ENCODE data around the gene BMP6. TPM values are rescaled to one million over a fixed set of nuclear protein-coding genes. Genes with fewer than 3 reads are reported as not detected.
A peak's percentile ranks its signal among the peaks of the same experiment; 100 is the strongest.

BMP6 gene
- total RNA-seq, 1 donor from 2014 or later = 6.6 TPM

DNA sequence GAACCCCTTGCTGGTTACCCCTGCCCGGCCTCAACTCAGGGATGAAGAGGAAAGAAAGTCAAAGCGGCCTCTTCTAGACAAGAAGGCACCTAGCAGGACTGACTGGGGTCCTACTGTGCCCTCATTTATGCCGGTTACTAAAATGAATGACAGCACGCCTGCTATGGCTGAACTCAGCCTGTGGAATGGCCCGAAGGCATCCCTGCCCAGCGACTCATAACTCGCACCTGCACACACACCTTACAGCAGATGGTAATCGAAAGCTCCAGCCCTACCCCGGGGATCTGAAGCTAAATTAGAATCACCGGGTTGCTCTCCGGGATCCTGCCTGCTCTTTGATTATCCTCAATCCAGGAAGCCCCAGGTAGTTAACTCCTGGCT is 185.4 kb downstream of the BMP6 start:
- ATAC-seq (no peak), DNase-seq (no peak)
- Histone ChIP-seq H3K4me1 (peaks cover 36% of the 10 kb centered on the region), H3K4me3 (peak overlapping the region; percentile 65), H3K27ac (peak overlapping the region; percentile 68), H3K9me3 (no peaks in the 10 kb centered on the region), H3K36me3 (no peaks in the 10 kb centered on the region), H3K27me3 (ENCODE audit: low read depth) (no peaks in the 10 kb centered on the region)
- intact Hi-C loops (cut with DNase I) = no loop called here
- TF ChIP-seq, protein P1, sequence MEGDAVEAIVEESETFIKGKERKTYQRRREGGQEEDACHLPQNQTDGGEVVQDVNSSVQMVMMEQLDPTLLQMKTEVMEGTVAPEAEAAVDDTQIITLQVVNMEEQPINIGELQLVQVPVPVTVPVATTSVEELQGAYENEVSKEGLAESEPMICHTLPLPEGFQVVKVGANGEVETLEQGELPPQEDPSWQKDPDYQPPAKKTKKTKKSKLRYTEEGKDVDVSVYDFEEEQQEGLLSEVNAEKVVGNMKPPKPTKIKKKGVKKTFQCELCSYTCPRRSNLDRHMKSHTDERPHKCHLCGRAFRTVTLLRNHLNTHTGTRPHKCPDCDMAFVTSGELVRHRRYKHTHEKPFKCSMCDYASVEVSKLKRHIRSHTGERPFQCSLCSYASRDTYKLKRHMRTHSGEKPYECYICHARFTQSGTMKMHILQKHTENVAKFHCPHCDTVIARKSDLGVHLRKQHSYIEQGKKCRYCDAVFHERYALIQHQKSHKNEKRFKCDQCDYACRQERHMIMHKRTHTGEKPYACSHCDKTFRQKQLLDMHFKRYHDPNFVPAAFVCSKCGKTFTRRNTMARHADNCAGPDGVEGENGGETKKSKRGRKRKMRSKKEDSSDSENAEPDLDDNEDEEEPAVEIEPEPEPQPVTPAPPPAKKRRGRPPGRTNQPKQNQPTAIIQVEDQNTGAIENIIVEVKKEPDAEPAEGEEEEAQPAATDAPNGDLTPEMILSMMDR (IDR thresholded peaks at IDR 0.05) = no peak

DNA sequence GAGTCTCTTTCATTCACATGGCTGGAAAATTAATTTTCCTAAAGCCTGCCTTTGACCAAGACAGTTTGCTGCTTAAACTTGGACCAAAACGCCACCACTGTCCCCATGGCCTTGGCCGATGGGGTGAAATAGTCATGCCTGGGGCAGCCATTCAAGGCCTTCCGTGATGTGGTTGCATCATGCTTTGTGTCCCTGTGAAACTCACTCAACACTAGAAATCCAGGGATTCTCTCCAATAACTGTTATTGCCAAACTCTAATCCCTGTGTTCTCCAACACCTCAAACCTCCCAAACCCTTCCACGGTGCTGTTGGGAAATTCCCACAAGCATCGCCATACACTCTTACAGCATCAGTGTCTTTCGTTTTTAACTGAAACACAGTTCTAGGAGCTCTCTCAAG is 186.1 kb downstream of the BMP6 start:
- TF ChIP-seq, protein P1 (IDR thresholded peaks at IDR 0.05) = no peak
- DNase-seq = no peak
- H3K4me1 ChIP-seq = peaks cover 32% of the 10 kb centered on the region
- no peaks in the 10 kb centered on the region for H3K27me3 ChIP-seq (ENCODE audit: low read depth)
- no peaks in the 10 kb centered on the region for H3K9me3 ChIP-seq
- H3K4me3 ChIP-seq = no peak overlapping the region
- intact Hi-C loops (cut with DNase I) = no loop called here
- no peak for ATAC-seq
- no peaks in the 10 kb centered on the region for H3K36me3 ChIP-seq
- no peak overlapping the region for H3K27ac ChIP-seq

DNA sequence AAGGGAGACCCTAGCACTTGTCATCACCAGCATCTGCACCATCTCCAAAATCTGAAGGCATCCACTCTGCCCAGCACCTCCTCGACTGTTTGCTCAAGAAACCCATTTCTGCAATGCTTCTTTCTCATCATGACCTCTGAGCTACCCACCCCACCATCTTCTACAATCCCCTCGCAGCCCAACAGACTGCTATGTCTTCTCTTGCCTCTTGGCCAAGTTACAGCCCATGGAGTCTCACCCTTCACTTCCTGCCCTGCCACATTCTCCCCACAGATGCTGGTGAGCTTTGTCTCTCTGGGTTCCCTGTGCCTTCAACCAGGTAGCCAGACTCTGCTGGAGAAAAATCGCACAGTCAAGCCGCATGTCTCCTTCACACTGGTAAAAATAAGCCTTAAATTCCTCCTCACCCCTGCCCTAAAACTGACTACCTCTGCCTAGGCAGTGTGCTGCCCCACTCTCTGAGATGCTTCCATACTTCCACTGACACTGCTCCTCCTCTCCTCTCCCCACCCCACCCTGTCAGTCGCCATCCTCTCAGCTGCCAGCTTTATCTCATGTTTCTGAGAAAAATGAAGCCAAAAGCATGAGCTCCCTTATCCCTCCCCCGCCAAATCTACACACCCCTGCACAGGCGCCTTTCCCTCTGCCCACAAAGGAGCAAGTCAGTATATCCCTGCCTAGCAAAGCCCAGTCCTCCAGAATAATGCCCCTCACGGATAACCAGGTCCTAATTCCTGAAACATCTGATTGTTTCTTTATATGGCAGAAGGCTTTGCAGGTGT is 187.0 kb downstream of the BMP6 start:
- no peak for ATAC-seq
- Histone ChIP-seq H3K4me3 (no peak overlapping the region), H3K9me3 (no peaks in the 10 kb centered on the region), H3K36me3 (no peaks in the 10 kb centered on the region), H3K27ac (no peak overlapping the region), H3K27me3 (ENCODE audit: low read depth) (no peaks in the 10 kb centered on the region), H3K4me1 (peaks cover 23% of the 10 kb centered on the region)
- intact Hi-C loops (cut with DNase I) = no loop called here
- no peak for DNase-seq
- TF ChIP-seq, protein P1 (IDR thresholded peaks at IDR 0.05) = no peak

DNA sequence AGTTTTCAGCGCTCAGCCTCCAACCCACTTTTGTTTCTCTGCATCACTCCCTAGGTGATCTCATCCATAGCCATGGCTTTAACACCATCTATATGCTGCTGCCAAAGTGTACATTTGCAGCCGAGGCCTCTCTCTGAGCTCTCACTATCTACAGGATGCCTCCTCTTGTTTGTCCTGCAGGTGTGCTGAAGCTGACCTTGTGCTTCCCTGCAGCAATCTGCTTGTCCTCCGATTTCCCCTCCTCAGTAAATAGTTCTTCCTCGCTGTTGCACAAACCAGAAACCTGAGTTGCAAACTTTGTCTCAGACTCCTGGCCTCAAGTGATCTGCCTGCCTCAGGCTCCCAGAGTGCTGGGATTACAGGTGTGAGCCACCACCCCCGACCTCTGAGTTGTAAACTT is 188.4 kb downstream of the BMP6 start:
- intact Hi-C loops (cut with DNase I) = no loop called here
- Histone ChIP-seq H3K27ac (no peak overlapping the region), H3K36me3 (no peaks in the 10 kb centered on the region), H3K4me1 (peaks cover 10% of the 10 kb centered on the region), H3K9me3 (no peaks in the 10 kb centered on the region), H3K27me3 (ENCODE audit: low read depth) (no peaks in the 10 kb centered on the region), H3K4me3 (no peak overlapping the region)
- ATAC-seq (no peak), DNase-seq (no peak)
- TF ChIP-seq, protein P1 (IDR thresholded peaks at IDR 0.05) = no peak

DNA sequence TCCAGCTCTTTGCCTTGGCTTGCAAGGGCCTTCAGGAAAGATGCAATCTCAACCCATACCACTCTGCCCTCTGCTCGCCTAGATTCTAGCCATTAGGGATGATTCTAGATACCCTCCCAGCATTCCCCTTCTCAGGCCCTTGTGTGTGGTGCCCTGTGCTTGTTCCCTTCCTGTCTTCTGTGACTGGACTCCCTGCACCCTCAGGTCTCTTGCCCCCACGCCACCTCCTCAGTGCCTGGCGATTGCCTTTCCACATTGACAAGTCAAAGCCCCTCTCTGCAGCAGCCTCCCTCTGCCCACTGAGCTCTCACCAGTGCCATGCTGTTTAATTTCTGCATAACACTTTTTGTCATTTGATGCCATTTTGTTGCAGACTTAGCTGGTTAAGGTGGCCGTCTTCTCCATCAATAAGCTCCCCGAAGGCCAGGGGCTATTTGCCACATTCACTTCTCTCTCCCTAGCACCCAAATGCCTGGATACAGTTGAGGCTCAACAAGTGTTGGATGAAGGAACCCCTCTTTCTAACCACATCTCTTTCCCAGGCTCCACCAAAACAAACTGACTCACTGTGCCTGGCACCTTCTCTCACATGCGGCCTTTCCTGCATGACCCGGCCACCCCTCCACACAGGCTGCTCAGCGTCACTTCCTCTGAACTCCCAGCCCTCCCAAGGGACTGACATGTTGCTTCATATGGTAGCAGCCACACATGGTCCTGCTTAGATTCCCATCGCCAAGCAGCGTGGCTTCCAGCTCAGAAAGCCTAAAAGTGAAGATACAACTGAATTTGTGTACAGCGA is 189.3 kb downstream of the BMP6 start:
- H3K9me3 ChIP-seq = no peaks in the 10 kb centered on the region
- DNase-seq (no peak), ATAC-seq (no peak)
- H3K27ac ChIP-seq = no peak overlapping the region
- H3K27me3 ChIP-seq (ENCODE audit: low read depth) = no peaks in the 10 kb centered on the region
- peaks cover 5% of the 10 kb centered on the region for H3K4me1 ChIP-seq
- TF ChIP-seq, protein P1 (IDR thresholded peaks at IDR 0.05) = no peak
- intact Hi-C loops (cut with DNase I) = no loop called here
- H3K36me3 ChIP-seq = no peaks in the 10 kb centered on the region
- no peak overlapping the region for H3K4me3 ChIP-seq
